Fibroblast of lung (primary cell): Measurements from ENCODE around the gene DIP2C. TPM values are rescaled to one million over a fixed set of nuclear protein-coding genes. Genes with fewer than 3 reads are reported as not detected.

Experiments used
- DNase-seq, 2 donors: peaks; one replicate each; pipeline versions ENCODE4 v3.0.0 to v3.0.0-alpha.2; 2010; ENCODE audit warnings: low read depth in 2 of 2
- H2AFZ ChIP-seq: 2 replicates; pipeline ENCODE4 v1.5.1; 2012; ENCODE audit warnings: low read length, control low read depth, inconsistent platforms
- H3K27ac ChIP-seq: 2 replicates; pipeline ENCODE4 v1.5.1; 2011; ENCODE audit warnings: low read length, control low read depth; ENCODE audit not compliant: insufficient read depth
- H3K27me3 ChIP-seq: 2 replicates; pipeline ENCODE4 v1.5.1; 2011; ENCODE audit warnings: mild to moderate bottlenecking, low read length; ENCODE audit not compliant: control insufficient read depth, insufficient read depth
- H3K36me3 ChIP-seq: 2 replicates; pipeline ENCODE4 v1.5.1; 2011; ENCODE audit warnings: low read length; ENCODE audit not compliant: control insufficient read depth, insufficient read depth
- H3K4me1 ChIP-seq: 2 replicates; pipeline ENCODE4 v1.5.1; 2011; ENCODE audit warnings: low read length; ENCODE audit not compliant: control insufficient read depth, insufficient read depth; ENCODE audit errors: extremely low read depth
- H3K4me2 ChIP-seq: 2 replicates; pipeline ENCODE4 v1.5.1; 2011; ENCODE audit warnings: low read length, control low read depth; ENCODE audit not compliant: insufficient read depth; ENCODE audit errors: extremely low read depth
- H3K4me3 ChIP-seq, 4 experiments: fragments of 200-600 bp in 1 of 4; sonication (generic) in 1 of 4; replicated peaks in 1 of 4; 2 replicates each; pipeline ENCODE4 v1.5.1; 2011 to 2016; ENCODE audit warnings: low read length in 4 of 4, low read depth in 3 of 4, mild to moderate bottlenecking in 3 of 4, control low read depth in 2 of 4, inconsistent platforms in 1 of 4, mixed read lengths in 1 of 4; ENCODE audit not compliant: insufficient read depth in 1 of 4; ENCODE audit errors: control extremely low read depth in 1 of 4
- H3K79me2 ChIP-seq: 2 replicates; pipeline ENCODE4 v1.5.1; 2012; ENCODE audit warnings: mild to moderate bottlenecking, low read length, inconsistent platforms; ENCODE audit not compliant: control insufficient read depth, insufficient read depth
- H3K9ac ChIP-seq: 2 replicates; pipeline ENCODE4 v1.5.1; 2011; ENCODE audit warnings: mild to moderate bottlenecking, low read length, control low read depth; ENCODE audit not compliant: insufficient read depth
- H3K9me3 ChIP-seq: 2 replicates; pipeline ENCODE4 v1.5.1; 2012; ENCODE audit warnings: low read depth, low read length; ENCODE audit not compliant: control insufficient read depth, insufficient read depth
- H4K20me1 ChIP-seq: 2 replicates; pipeline ENCODE4 v1.5.1; 2011; ENCODE audit warnings: low read length; ENCODE audit not compliant: control insufficient read depth, insufficient read depth; ENCODE audit errors: extremely low read depth
- CTCF ChIP-seq, 2 donors: IDR thresholded peaks in 1 of 2; conservative IDR thresholded peaks in 1 of 2; 1 replicate in 1 of 2; 2 replicates in 1 of 2; pipeline ENCODE4 v1.5.1; 2011 to 2012; ENCODE audit warnings: low read length in 2 of 2, control low read depth in 1 of 2, inconsistent platforms in 1 of 2, low read depth in 1 of 2, mild to moderate bottlenecking in 1 of 2
- EZH2 ChIP-seq: IDR thresholded peaks from 2 replicates; pipeline ENCODE4 v1.5.1; 2012; ENCODE audit warnings: low read length, control low read depth, mild to moderate bottlenecking; ENCODE audit errors: missing control alignments
- polyA plus RNA-seq, 2 donors: library from polyadenylated mRNA; depleted of rRNA in 1 of 2; stranded (reverse) in 1 of 2; unstranded in 1 of 2; fragments of >200 nt; gene quantifications; 2 replicates each; pipeline ENCODE4 v1.2.1, GENCODE V29; 2011 to 2012; ENCODE audit warnings: missing spikeins in 1 of 2
- total RNA-seq: library from RNA; depleted of rRNA; stranded (reverse); fragments of >200 nt; gene quantifications from 2 replicates; pipeline ENCODE4 v1.2.1, GENCODE V29; 2014

The DIP2C gene
- total and polyA plus RNA-seq, 2 donors (not counting 1 experiment from before 2014, with no cell fraction given), result 10.7 to 18.3 TPM

- Histone ChIP-seq H3K9me3 (no peaks in the 10 kb centered on the region), H3K27me3 (no peaks in the 10 kb centered on the region), H3K4me3 (no peak overlapping the region), H3K4me1 (peaks cover 3% of the 10 kb centered on the region), H3K36me3 (peaks cover 2% of the 10 kb centered on the region), H2AFZ (no peak overlapping the region), H3K9ac (no peak overlapping the region), H3K79me2 (no peaks in the 10 kb centered on the region), H3K4me2 (no peak overlapping the region), H4K20me1 (no peaks in the 10 kb centered on the region), H3K27ac (no peak overlapping the region)
- DNase-seq, result no peak
- TF ChIP-seq EZH2 (no peak), CTCF (conservative IDR thresholded peaks at IDR 0.05 in 1 of 2, IDR thresholded peaks at IDR 0.05 in 1 of 2; ENCODE audit: low read depth in 1 of 2, low read length in 2 of 2) (no peak)
Observed at GRCh38 chr10:377228-377627, 312.2 kb downstream of the DIP2C start.

- no peaks in the 10 kb centered on the region for H3K9me3 ChIP-seq
- H3K9ac ChIP-seq, result no peak overlapping the region
- H3K4me3 ChIP-seq, result no peak overlapping the region
- TF ChIP-seq EZH2 (no peak), CTCF (conservative IDR thresholded peaks at IDR 0.05 in 1 of 2, IDR thresholded peaks at IDR 0.05 in 1 of 2; ENCODE audit: low read depth in 1 of 2, low read length in 2 of 2) (no peak)
- H3K79me2 ChIP-seq, result no peaks in the 10 kb centered on the region
- no peak overlapping the region for H3K4me2 ChIP-seq
- DNase-seq, result no peak
- H3K27ac ChIP-seq, result no peak overlapping the region
- H4K20me1 ChIP-seq, result no peaks in the 10 kb centered on the region
- peaks cover 3% of the 10 kb centered on the region for H3K4me1 ChIP-seq
- no peak overlapping the region for H2AFZ ChIP-seq
- peaks cover 2% of the 10 kb centered on the region for H3K36me3 ChIP-seq
- no peaks in the 10 kb centered on the region for H3K27me3 ChIP-seq
Observed at GRCh38 chr10:375815-376505, 313.5 kb downstream of the DIP2C start.

- no peak overlapping the region for H3K4me2 ChIP-seq
- H3K27ac ChIP-seq, result no peak overlapping the region
Observed at GRCh38 chr10:374354-374753, 315.1 kb downstream of the DIP2C start.

More at GRCh38 chr10:374354-374753, 315.1 kb downstream of the DIP2C start:
- no peak overlapping the region for H3K9ac ChIP-seq
- peaks cover 3% of the 10 kb centered on the region for H3K4me1 ChIP-seq
- DNase-seq, result no peak
- TF ChIP-seq CTCF (conservative IDR thresholded peaks at IDR 0.05 in 1 of 2, IDR thresholded peaks at IDR 0.05 in 1 of 2; ENCODE audit: low read depth in 1 of 2, low read length in 2 of 2) (no peak), EZH2 (no peak)
- H3K36me3 ChIP-seq, result peaks cover 2% of the 10 kb centered on the region
- H2AFZ ChIP-seq, result no peak overlapping the region
- H3K9me3 ChIP-seq, result no peaks in the 10 kb centered on the region
- H3K79me2 ChIP-seq, result no peaks in the 10 kb centered on the region
- no peaks in the 10 kb centered on the region for H4K20me1 ChIP-seq
- H3K27me3 ChIP-seq, result no peaks in the 10 kb centered on the region
- H3K4me3 ChIP-seq, result no peak overlapping the region
